Measurements from ENCODE around the gene IRAK1.

DNA sequence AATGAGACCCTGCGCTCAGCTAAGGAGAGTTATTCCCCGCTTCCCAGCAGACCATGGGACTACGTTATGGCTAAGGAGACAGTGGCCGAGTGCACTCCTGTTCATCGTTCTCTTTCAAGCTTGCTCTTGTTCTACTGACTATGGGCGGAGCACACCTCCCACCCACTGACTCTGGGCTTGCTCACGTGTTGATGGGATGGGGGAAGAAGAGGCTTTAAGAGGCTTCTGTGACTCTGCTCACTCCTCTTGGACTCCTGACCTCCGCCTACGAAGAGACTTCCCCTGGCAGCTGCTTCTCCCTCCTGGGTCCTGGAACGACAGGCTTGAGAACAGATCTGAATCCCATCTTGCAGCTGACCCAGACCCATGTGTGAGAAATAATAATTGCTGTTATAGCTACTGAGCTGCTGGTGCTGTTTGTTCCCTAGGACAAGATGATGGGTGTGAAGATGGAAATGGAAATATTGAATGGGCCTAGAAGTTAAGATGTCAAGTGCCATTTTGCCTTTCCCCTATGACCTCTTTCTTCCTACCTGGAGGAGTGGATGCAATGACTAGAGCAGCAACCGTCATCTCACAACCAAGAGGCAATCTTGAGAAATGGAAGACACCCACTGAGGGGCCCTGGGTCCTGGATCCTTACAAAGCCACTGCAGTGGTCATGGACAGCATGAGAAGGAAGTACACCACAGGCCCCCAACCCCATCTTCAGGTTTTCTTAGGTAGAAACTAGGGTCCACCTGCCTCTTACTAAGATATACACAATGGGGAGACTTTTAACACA, 38.7 kb upstream of the IRAK1 start:
- TF ChIP-seq, protein P1, sequence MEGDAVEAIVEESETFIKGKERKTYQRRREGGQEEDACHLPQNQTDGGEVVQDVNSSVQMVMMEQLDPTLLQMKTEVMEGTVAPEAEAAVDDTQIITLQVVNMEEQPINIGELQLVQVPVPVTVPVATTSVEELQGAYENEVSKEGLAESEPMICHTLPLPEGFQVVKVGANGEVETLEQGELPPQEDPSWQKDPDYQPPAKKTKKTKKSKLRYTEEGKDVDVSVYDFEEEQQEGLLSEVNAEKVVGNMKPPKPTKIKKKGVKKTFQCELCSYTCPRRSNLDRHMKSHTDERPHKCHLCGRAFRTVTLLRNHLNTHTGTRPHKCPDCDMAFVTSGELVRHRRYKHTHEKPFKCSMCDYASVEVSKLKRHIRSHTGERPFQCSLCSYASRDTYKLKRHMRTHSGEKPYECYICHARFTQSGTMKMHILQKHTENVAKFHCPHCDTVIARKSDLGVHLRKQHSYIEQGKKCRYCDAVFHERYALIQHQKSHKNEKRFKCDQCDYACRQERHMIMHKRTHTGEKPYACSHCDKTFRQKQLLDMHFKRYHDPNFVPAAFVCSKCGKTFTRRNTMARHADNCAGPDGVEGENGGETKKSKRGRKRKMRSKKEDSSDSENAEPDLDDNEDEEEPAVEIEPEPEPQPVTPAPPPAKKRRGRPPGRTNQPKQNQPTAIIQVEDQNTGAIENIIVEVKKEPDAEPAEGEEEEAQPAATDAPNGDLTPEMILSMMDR (conservative IDR thresholded peaks at IDR 0.05; ENCODE audit: low read depth, low read length) = no peak
- TF ChIP-seq EZH2 (IDR thresholded peaks at IDR 0.05; ENCODE audit: borderline replicate concordance, low read depth, low read length, poor library complexity, severe bottlenecking) = no peak
